ENCODE results near the gene DDIT4L. TPM values are rescaled to one million over a fixed set of nuclear protein-coding genes. Genes with fewer than 3 reads are reported as not detected.

The DDIT4L gene
- 0.43 and 1.2 TPM in 2 replicates for total RNA-seq

GRCh38 chr4:100189820-100190642 lies at the start of gene DDIT4L:
DDIT4L (minus strand) TSS chr4:100190468; CDS start chr4:100189983, 485 bp downstream.

Other genes starting within 250 kb of the DDIT4L start
- gene DNAJB14, start 243.8 kb downstream of the DDIT4L start, total RNA-seq: 24.6 and 31.5 TPM in 2 replicates
- 246 and 258 TPM in 2 replicates for gene H2AZ1, start 240.2 kb downstream of the DDIT4L start, total RNA-seq

All from tracheal epithelial cell (primary cell).